H9 (cell line): Measurements from ENCODE around the gene ACSL4. TPM values are rescaled to one million over a fixed set of nuclear protein-coding genes. Genes with fewer than 3 reads are reported as not detected.

ENCODE experiments used
- DNase-seq: peaks from one replicate; pipeline ENCODE4 v3.0.0-alpha.2; 2017
- H2AFZ ChIP-seq: one replicate; pipeline ENCODE4 v1.6.1; 2013; ENCODE audit warnings: mild to moderate bottlenecking, low read length, control low read depth, moderate library complexity
- H2AK5ac ChIP-seq: 2 replicates; pipeline ENCODE4 v1.6.1; 2013; ENCODE audit warnings: low read length, control low read depth, mixed read lengths; ENCODE audit not compliant: insufficient read length
- H2BK120ac ChIP-seq: one replicate; pipeline ENCODE4 v1.6.1; 2013; ENCODE audit warnings: low read depth, mild to moderate bottlenecking, low read length, control low read depth, inconsistent platforms; ENCODE audit not compliant: poor library complexity, severe bottlenecking
- H2BK12ac ChIP-seq: 2 replicates; pipeline ENCODE4 v1.6.1; 2013; ENCODE audit warnings: low read length, control low read depth, mixed read lengths, low read depth; ENCODE audit not compliant: insufficient read length
- H2BK15ac ChIP-seq: 2 replicates; pipeline ENCODE4 v1.6.1; 2013; ENCODE audit warnings: low read depth, low read length, control low read depth
- H2BK20ac ChIP-seq: one replicate; pipeline ENCODE4 v1.6.1; 2013; ENCODE audit warnings: low read depth, mild to moderate bottlenecking, low read length, control low read depth, inconsistent platforms; ENCODE audit not compliant: poor library complexity, severe bottlenecking
- H2BK5ac ChIP-seq: 2 replicates; pipeline ENCODE4 v1.6.1; 2013; ENCODE audit warnings: low read length, control low read depth, mixed read lengths; ENCODE audit not compliant: insufficient read length
- H3K14ac ChIP-seq: 2 replicates; pipeline ENCODE4 v1.6.1; 2013; ENCODE audit warnings: low read length, control low read depth; ENCODE audit not compliant: insufficient read depth
- H3K18ac ChIP-seq: 2 replicates; pipeline ENCODE4 v1.6.1; 2013; ENCODE audit warnings: low read depth, mild to moderate bottlenecking, mixed read lengths, low read length, control low read depth; ENCODE audit not compliant: insufficient read length
- H3K23ac ChIP-seq: 2 replicates; pipeline ENCODE4 v1.6.1; 2013; ENCODE audit warnings: low read length, control low read depth, mixed read lengths, low read depth; ENCODE audit not compliant: insufficient read length
- H3K23me2 ChIP-seq: 2 replicates; pipeline ENCODE4 v1.6.1; 2013; ENCODE audit warnings: low read depth, mild to moderate bottlenecking, mixed read lengths, low read length, control low read depth; ENCODE audit not compliant: insufficient read length, poor library complexity, severe bottlenecking
- H3K27ac ChIP-seq: 2 replicates; pipeline ENCODE4 v1.5.1; 2013; ENCODE audit warnings: low read length, control low read depth, mixed read lengths, low read depth; ENCODE audit not compliant: insufficient read length
- H3K27me3 ChIP-seq: 2 replicates; pipeline ENCODE4 v1.6.1; 2013; ENCODE audit warnings: low read length, control low read depth, inconsistent platforms; ENCODE audit not compliant: insufficient read depth
- H3K4ac ChIP-seq: 2 replicates; pipeline ENCODE4 v1.6.1; 2013; ENCODE audit warnings: low read depth, mild to moderate bottlenecking, control low read depth, inconsistent platforms, low read length, moderate library complexity
- H3K4me1 ChIP-seq: 2 replicates; pipeline ENCODE4 v1.6.1; 2013; ENCODE audit warnings: low read length, control low read depth, inconsistent platforms; ENCODE audit not compliant: insufficient read depth
- H3K4me2 ChIP-seq: 2 replicates; pipeline ENCODE4 v1.6.1; 2013; ENCODE audit warnings: low read length, control low read depth, mixed read lengths; ENCODE audit not compliant: insufficient read length, insufficient read depth
- H3K56ac ChIP-seq: 2 replicates; pipeline ENCODE4 v1.6.1; 2013; ENCODE audit warnings: low read depth, mild to moderate bottlenecking, mixed read lengths, low read length, control low read depth; ENCODE audit not compliant: insufficient read length
- H3K79me1 ChIP-seq: 2 replicates; pipeline ENCODE4 v1.6.1; 2013; ENCODE audit warnings: low read depth, mild to moderate bottlenecking, moderate library complexity, low read length, control low read depth, inconsistent platforms; ENCODE audit not compliant: insufficient read depth, poor library complexity, severe bottlenecking
- H3K79me2 ChIP-seq: 2 replicates; pipeline ENCODE4 v1.6.1; 2013; ENCODE audit warnings: low read length, control low read depth, inconsistent platforms; ENCODE audit not compliant: insufficient read depth
- H3K9ac ChIP-seq: 2 replicates; pipeline ENCODE4 v1.6.1; 2013; ENCODE audit warnings: low read length, control low read depth, mixed read lengths; ENCODE audit not compliant: insufficient read length; ENCODE audit errors: extremely low read depth
- H3K9me3 ChIP-seq: one replicate; pipeline ENCODE4 v1.6.1; 2013; ENCODE audit warnings: low read depth, low read length, inconsistent platforms; ENCODE audit not compliant: control insufficient read depth
- H3T11ph ChIP-seq: one replicate; pipeline ENCODE4 v1.6.1; 2013; ENCODE audit warnings: mild to moderate bottlenecking, low read length, control low read depth, inconsistent platforms
- H4K20me1 ChIP-seq: one replicate; pipeline ENCODE4 v1.6.1; 2013; ENCODE audit not compliant: control insufficient read depth, insufficient read length, insufficient read depth
- H4K5ac ChIP-seq: 2 replicates; pipeline ENCODE4 v1.6.1; 2013; ENCODE audit warnings: low read depth, mild to moderate bottlenecking, mixed read lengths, low read length, control low read depth; ENCODE audit not compliant: insufficient read length
- H4K8ac ChIP-seq: replicated peaks from 2 replicates; pipeline ENCODE4 v1.6.1; 2013; ENCODE audit warnings: low read length, control low read depth, mixed read lengths, low read depth; ENCODE audit not compliant: insufficient read length
- H4K91ac ChIP-seq: 2 replicates; pipeline ENCODE4 v1.6.1; 2013; ENCODE audit warnings: low read depth, mild to moderate bottlenecking, moderate library complexity, mixed read lengths, low read length, control low read depth; ENCODE audit not compliant: insufficient read length
- H3K27ac Mint-ChIP-seq, 3 experiments: 2 replicates in 2 of 3; 3 replicates in 1 of 3; pipeline ENCODE4 v1.8.0; 2020 to 2021; ENCODE audit warnings: mixed read lengths in 3 of 3, mild to moderate bottlenecking in 1 of 3, moderate library complexity in 1 of 3
- H3K27me3 Mint-ChIP-seq: 2 replicates; pipeline ENCODE4 v1.8.0; 2021; ENCODE audit warnings: low read depth, mild to moderate bottlenecking, moderate library complexity, mixed read lengths
- H3K36me3 Mint-ChIP-seq, 3 experiments: 2 replicates in 2 of 3; 3 replicates in 1 of 3; pipeline ENCODE4 v1.8.0; 2020 to 2021; ENCODE audit warnings: low read depth in 3 of 3, mixed read lengths in 3 of 3; ENCODE audit not compliant: insufficient read depth in 1 of 3
- H3K4me1 Mint-ChIP-seq, 2 experiments: 2 replicates each; pipeline ENCODE4 v1.8.0; 2020; ENCODE audit warnings: mixed read lengths in 2 of 2
- H3K4me3 Mint-ChIP-seq, 2 experiments: 2 replicates in 1 of 2; 3 replicates in 1 of 2; pipeline ENCODE4 v1.8.0; 2020 to 2021; ENCODE audit warnings: mild to moderate bottlenecking in 2 of 2, mixed read lengths in 2 of 2, moderate library complexity in 1 of 2
- H3K9me3 Mint-ChIP-seq, 2 experiments: 2 replicates in 1 of 2; 3 replicates in 1 of 2; pipeline ENCODE4 v1.8.0; 2020; ENCODE audit warnings: mild to moderate bottlenecking in 2 of 2, mixed read lengths in 2 of 2, moderate library complexity in 1 of 2
- WGBS: extraction: QIAGEN DNeasy Blood & Tissue Kit; methylation state at CpG from one replicate; pipeline ENCODE4 v1.1.7; 2013; ENCODE audit warnings: missing lambda C conversion rate, low lambda C conversion rate, mixed read lengths; ENCODE audit not compliant: insufficient read length; ENCODE audit errors: extremely low coverage; 5-methylcytosine and 5-hydroxymethylcytosine counted together
- total RNA-seq: library from RNA; stranded (reverse); gene quantifications from 2 replicates; pipeline ENCODE4 v1.2.1, GENCODE V29; 2021
- TF ChIP-seq, protein P1 (sequence below): fragments of 200-600 bp; sonication (generic); conservative IDR thresholded peaks from 3 replicates; pipeline ENCODE4 v1.8.0; 2021; ENCODE audit warnings: antibody characterized with exemption, mild to moderate bottlenecking

Gene ACSL4
- total RNA-seq, 1 experiment from 2014 or later = 41.6 TPM

DNA sequence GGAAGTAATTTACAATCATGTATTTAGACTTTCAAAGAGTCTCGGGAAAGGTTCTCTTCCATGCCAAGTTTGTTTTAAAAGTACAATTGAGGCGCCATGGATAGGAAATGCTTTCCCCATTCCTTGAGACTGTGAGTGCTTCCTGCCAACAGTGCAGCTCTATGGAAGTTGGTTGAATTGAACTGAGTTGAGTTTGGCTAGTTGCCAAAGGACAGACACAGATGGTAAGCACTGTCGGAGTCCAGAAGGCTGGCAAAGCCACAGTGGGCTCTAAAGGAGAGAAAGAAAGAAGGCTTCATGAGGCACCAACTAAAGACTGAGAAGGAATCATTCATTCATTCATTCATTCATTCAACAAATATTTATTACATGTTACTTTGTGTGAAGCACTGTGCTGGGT is 103.7 kb downstream of the ACSL4 start:
- TF ChIP-seq, protein P1, sequence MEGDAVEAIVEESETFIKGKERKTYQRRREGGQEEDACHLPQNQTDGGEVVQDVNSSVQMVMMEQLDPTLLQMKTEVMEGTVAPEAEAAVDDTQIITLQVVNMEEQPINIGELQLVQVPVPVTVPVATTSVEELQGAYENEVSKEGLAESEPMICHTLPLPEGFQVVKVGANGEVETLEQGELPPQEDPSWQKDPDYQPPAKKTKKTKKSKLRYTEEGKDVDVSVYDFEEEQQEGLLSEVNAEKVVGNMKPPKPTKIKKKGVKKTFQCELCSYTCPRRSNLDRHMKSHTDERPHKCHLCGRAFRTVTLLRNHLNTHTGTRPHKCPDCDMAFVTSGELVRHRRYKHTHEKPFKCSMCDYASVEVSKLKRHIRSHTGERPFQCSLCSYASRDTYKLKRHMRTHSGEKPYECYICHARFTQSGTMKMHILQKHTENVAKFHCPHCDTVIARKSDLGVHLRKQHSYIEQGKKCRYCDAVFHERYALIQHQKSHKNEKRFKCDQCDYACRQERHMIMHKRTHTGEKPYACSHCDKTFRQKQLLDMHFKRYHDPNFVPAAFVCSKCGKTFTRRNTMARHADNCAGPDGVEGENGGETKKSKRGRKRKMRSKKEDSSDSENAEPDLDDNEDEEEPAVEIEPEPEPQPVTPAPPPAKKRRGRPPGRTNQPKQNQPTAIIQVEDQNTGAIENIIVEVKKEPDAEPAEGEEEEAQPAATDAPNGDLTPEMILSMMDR = no peak
- Mint-ChIP-seq H3K27ac (no peak overlapping the region), H3K4me1 (peaks cover 4 to 6% of the 10 kb centered on the region in 2 experiments), H3K27me3 (peaks cover 22% of the 10 kb centered on the region), H3K4me3 (no peak overlapping the region), H3K36me3 (peaks cover 4 to 7% (median 5%) of the 10 kb centered on the region in 3 experiments; a peak in 6 of 7 replicates), H3K9me3 (peaks cover 5 to 10% of the 10 kb centered on the region in 2 experiments; a peak in 4 of 5 replicates)
- Histone ChIP-seq H3K14ac (no peak overlapping the region), H2BK15ac (no peak overlapping the region), H4K5ac (no peak overlapping the region), H3T11ph (no peak overlapping the region), H3K23ac (no peak overlapping the region), H3K27ac (no peak overlapping the region), H3K4me1 (no peaks in the 10 kb centered on the region), H2AK5ac (no peak overlapping the region), H2BK5ac (no peak overlapping the region), H2AFZ (no peak overlapping the region), H2BK20ac (no peak overlapping the region), H4K8ac (no peak overlapping the region), H3K56ac (no peak overlapping the region), H3K18ac (no peak overlapping the region), H2BK12ac (no peak overlapping the region), H3K23me2 (peaks cover 3% of the 10 kb centered on the region), H3K9me3 (no peaks in the 10 kb centered on the region), H4K91ac (no peak overlapping the region), H4K20me1 (no peaks in the 10 kb centered on the region), H3K79me1 (no peaks in the 10 kb centered on the region), H3K4me2 (no peak overlapping the region), H3K27me3 (no peaks in the 10 kb centered on the region), H3K9ac (no peak overlapping the region), H2BK120ac (no peak overlapping the region), H3K79me2 (no peaks in the 10 kb centered on the region), H3K4ac (no peak overlapping the region)
- no peak for DNase-seq
- WGBS = no CpG with 5 or more reads among the region's 3 CpGs
